Superior temporal gyrus (tissue), 1 donor: ENCODE measurements around the gene RYR3.

Source experiments
- DNase-seq: peaks from one replicate; pipeline ENCODE4 v3.0.0-alpha.2; 2016; ENCODE audit errors: extremely low spot score

The RYR3 gene

DNA sequence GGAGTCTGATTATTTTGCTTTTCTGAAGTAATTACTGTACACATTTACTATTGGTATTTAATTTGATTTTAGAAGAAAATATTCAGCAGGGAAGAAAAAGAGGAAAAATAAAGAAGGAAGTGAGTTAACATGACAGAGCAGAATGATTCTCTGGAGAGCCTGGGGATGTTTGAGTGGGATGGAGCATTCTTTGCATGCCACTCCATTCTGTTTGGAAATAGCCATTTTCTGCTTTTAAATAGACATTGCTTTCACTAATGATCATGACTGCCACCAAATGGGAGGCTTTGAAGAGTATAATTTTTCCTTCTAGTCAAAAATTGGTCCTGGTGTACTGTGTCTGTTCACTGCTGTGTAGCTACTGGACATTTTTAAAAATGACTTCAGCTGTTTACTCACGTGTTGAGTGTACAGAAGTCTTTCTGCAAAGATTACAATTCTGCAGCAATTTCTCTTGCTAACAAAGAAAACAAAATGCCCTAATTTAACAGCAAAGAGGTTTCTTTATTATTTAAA lies 196.1 kb downstream of the RYR3 start:
- no peak for DNase-seq

DNA sequence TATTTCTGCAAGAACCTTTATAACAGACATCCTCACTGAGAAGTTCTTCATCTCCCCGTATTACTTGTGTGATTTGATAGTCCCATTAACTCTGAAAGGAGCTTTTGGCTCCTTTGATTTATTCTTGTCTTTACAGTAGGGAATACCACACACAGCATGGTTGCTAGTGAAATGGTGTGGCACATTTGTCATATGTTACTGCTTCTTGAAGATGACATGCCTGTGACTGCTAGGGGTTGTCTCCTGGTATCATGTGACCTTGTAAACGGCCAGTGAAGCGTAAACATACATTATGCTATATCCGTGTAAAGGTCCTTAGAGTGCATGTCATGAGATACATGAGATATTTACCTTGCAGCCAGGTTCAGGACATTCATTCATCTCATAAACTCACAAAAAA lies 197.9 kb downstream of the RYR3 start:
- DNase-seq, result no peak

- no peak for DNase-seq
Observed at GRCh38 chr15:33515121-33515520, 204.4 kb downstream of the RYR3 start.

DNA sequence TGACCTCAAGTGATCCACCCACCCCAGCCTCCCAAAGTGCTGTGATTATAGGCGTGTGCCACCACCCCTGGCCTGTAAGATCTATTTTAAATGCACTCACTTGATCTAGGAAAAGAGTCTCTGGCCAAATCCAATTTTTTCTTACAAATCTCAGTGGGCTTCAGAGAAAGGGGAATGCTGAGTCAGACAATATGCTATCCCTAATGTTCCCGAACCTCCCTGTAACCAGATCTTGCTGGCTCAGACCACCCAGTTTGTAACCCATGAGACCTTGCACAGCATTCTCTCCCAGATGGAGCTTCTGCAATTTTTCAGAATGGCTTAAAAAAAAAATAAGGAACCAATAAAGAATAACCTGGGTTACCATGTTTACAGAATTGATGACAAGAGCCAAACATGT lies 205.8 kb downstream of the RYR3 start:
- DNase-seq, result no peak

GRCh38 chr15:33517944-33518343 lies 207.2 kb downstream of the RYR3 start:
- no peak for DNase-seq

GRCh38 chr15:33518421-33518820 lies 207.7 kb downstream of the RYR3 start:
- DNase-seq, result no peak

- no peak for DNase-seq
Observed at GRCh38 chr15:33524274-33524673, 213.5 kb downstream of the RYR3 start.

DNA sequence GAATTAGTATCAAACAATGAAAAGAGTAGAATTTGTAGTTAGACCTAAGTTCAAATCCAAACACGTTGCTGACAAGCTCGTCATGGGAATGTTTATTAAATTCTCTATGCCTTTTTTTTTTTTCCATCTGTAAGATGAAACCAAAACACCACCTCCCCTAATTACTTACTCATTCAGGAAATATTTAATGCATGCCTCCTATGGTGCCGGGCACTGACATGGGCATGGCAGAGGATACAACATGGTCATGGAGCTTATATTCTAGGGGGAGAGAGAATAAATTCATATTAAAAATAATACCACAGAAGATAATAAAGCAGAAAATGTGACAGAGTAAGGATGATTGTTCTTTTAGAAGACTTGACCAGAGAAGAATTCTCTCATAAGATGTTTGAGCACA lies 215.8 kb downstream of the RYR3 start:
- DNase-seq, result no peak

DNA sequence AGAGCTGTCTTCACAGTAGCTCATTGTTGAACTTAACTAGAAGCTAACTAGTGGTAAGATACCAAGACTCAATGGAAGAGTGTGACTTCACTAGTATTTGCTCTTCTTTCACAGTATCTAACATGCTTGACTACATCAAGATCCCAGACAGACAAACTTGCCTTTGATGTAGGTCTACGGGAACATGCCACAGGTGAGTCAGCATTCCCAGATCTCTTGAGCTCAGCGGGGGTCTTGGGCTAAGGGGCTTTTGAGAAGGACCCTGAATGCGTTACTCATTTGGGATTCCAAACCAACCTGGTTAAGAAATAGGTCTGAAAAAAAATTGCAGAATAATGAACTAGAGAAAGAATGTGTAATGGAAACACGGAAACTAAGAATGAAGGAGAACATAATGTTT lies 222.4 kb downstream of the RYR3 start:
- no peak for DNase-seq

DNA sequence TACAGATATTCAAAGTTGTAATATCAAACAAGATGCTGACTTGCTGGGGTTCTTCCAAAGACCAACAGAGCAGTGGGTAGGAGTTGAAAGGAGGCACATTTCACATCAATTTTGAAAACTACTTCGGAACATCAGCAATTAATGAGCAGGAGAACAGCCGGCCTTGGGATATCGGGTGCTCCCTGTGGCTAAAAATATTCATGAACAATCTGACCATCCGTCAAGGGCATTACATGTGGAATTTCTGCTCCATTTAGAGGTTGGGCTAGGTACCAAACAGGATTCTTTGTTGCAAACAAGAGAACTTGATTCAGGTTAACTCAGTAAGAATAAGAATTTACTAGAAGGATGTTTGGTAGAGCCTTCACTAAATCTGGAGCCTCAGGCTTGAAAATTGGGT lies 223.9 kb downstream of the RYR3 start:
- DNase-seq, result no peak

- DNase-seq, result no peak
Observed at GRCh38 chr15:33535135-33535534, 224.4 kb downstream of the RYR3 start.

- DNase-seq, result no peak
Observed at GRCh38 chr15:33539825-33540573, 229.2 kb downstream of the RYR3 start.

- no peak for DNase-seq
Observed at GRCh38 chr15:33543957-33544356, 233.2 kb downstream of the RYR3 start.

DNA sequence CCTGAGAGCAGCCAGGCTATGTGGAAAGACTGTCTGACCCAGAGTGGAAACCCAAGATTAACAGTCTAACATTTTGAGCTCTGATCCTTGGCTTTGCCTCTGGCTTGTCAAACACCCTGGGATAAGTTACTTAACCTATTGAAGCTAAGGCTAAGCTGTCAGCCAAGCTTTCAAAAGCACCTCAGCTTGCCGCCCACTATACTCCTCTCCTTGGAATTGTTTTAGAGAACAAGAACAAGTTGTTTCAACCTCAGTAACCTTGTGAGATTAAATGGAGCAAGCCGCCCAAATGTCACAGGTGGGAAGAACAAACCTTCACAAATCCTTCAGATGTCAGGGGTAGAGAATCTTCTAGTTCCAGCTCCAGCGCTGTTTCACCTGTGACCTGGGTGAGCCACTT lies 235.1 kb downstream of the RYR3 start:
- DNase-seq, result no peak

DNA sequence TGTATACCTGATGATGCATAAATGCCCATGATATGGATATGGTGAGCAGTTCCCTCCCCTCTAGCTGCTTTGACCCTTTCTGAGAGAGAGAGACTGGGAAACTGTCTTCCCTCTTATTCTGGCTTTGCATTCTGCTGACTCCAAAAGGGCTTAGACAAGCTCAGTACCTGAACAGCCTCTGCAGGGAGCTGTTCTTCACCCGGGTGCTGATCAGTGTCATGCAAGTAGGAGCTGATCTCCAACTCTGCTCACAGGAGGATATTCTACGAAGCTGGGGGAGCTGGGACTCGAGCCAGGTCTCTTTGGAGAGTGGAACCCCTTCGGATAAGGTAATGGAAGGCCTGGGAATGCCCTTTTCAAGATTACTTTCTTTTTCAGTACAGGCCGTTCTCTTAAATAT lies 237.1 kb downstream of the RYR3 start:
- DNase-seq, result no peak

GRCh38 chr15:33551860-33552259 lies 241.1 kb downstream of the RYR3 start:
- DNase-seq, result no peak

GRCh38 chr15:33553157-33553556 lies 242.4 kb downstream of the RYR3 start:
- DNase-seq, result no peak

GRCh38 chr15:33559207-33559890 lies 248.6 kb downstream of the RYR3 start:
- DNase-seq, result no peak

GRCh38 chr15:33561407-33561806 lies 250.6 kb downstream of the RYR3 start:
- no peak for DNase-seq

GRCh38 chr15:33561967-33562366 lies 251.2 kb downstream of the RYR3 start:
- DNase-seq, result no peak

GRCh38 chr15:33565094-33565493 lies 254.3 kb downstream of the RYR3 start:
- DNase-seq, result no peak

- no peak for DNase-seq
Observed at GRCh38 chr15:33567652-33568051, 256.9 kb downstream of the RYR3 start.

GRCh38 chr15:33569036-33569435 lies 258.3 kb downstream of the RYR3 start:
- no peak for DNase-seq
